Stimulated activated CD4-positive, alpha-beta T cell treated with anti-CD3 and anti-CD28 coated beads, TNF-alpha, amount 100 ng/mL, for 48 hours (primary cell): ENCODE results near the gene HIPK3.
"Not testable (repeated sequence)": the region's sequence is repeated elsewhere in the genome, so short reads cannot be mapped to it uniquely, and the experiment has no call there.

Source experiments
- DNase-seq, 3 donors: peaks; one replicate each; pipeline ENCODE4 v3.0.0-alpha.2; 2020; ENCODE audit warnings: low read depth in 3 of 3

Gene HIPK3

GRCh38 chr11:33303541-33303940, 46.4 kb downstream of the HIPK3 start:
- no peak for DNase-seq

- DNase-seq = not testable (repeated sequence)
Measured at GRCh38 chr11:33306821-33307220, 49.6 kb downstream of the HIPK3 start.

- DNase-seq = no peak
Measured at GRCh38 chr11:33307984-33308383, 50.8 kb downstream of the HIPK3 start.

- DNase-seq = no peak
Measured at GRCh38 chr11:33309118-33309517, 51.9 kb downstream of the HIPK3 start.

- DNase-seq = no peak
Measured at GRCh38 chr11:33310720-33311500, 53.7 kb downstream of the HIPK3 start.

GRCh38 chr11:33311680-33312079, 54.5 kb downstream of the HIPK3 start:
- DNase-seq = no peak

- DNase-seq = no peak
Measured at GRCh38 chr11:33315822-33316221, 58.6 kb downstream of the HIPK3 start.

- DNase-seq = no peak
Measured at GRCh38 chr11:33317662-33318061, 60.5 kb downstream of the HIPK3 start.

GRCh38 chr11:33320016-33320813, 63.0 kb downstream of the HIPK3 start:
- no peak for DNase-seq

- DNase-seq = no peak
Measured at GRCh38 chr11:33320814-33321330, 63.7 kb downstream of the HIPK3 start.

- no peak for DNase-seq
Measured at GRCh38 chr11:33321422-33321821, 64.2 kb downstream of the HIPK3 start.

GRCh38 chr11:33323421-33323820, 66.2 kb downstream of the HIPK3 start:
- DNase-seq = no peak

GRCh38 chr11:33324302-33324985, 67.3 kb downstream of the HIPK3 start:
- no peak for DNase-seq

- DNase-seq = no peak
Measured at GRCh38 chr11:33325451-33325850, 68.3 kb downstream of the HIPK3 start.

- DNase-seq = peak; percentile 4 to 15 (median 8)
Measured at GRCh38 chr11:33329705-33330329, 72.6 kb downstream of the HIPK3 start.

- no peak for DNase-seq
Measured at GRCh38 chr11:33333816-33334215, 76.6 kb downstream of the HIPK3 start.

GRCh38 chr11:33334627-33335026, 77.4 kb downstream of the HIPK3 start:
- no peak for DNase-seq

GRCh38 chr11:33339247-33339646, 82.1 kb downstream of the HIPK3 start:
- DNase-seq = no peak

- no peak for DNase-seq
Measured at GRCh38 chr11:33344611-33345010, 87.4 kb downstream of the HIPK3 start.

GRCh38 chr11:33347490-33348125, 90.4 kb downstream of the HIPK3 start:
- no peak for DNase-seq

GRCh38 chr11:33350287-33350686, 93.1 kb downstream of the HIPK3 start:
- DNase-seq = no peak
